Activated CD8-positive, alpha-beta memory T cell treated with anti-CD3 and anti-CD28 coated beads, Interleukin-2, amount 50 U/mL, for 4 hours (primary cell): Measurements from ENCODE around the gene BANP.
"Not testable (repeated sequence)": the region's sequence is repeated elsewhere in the genome, so short reads cannot be mapped to it uniquely, and the experiment has no call there.

ENCODE experiments used
- DNase-seq: peaks from one replicate; pipeline ENCODE4 v3.0.0-alpha.2; 2020

The BANP gene

DNA sequence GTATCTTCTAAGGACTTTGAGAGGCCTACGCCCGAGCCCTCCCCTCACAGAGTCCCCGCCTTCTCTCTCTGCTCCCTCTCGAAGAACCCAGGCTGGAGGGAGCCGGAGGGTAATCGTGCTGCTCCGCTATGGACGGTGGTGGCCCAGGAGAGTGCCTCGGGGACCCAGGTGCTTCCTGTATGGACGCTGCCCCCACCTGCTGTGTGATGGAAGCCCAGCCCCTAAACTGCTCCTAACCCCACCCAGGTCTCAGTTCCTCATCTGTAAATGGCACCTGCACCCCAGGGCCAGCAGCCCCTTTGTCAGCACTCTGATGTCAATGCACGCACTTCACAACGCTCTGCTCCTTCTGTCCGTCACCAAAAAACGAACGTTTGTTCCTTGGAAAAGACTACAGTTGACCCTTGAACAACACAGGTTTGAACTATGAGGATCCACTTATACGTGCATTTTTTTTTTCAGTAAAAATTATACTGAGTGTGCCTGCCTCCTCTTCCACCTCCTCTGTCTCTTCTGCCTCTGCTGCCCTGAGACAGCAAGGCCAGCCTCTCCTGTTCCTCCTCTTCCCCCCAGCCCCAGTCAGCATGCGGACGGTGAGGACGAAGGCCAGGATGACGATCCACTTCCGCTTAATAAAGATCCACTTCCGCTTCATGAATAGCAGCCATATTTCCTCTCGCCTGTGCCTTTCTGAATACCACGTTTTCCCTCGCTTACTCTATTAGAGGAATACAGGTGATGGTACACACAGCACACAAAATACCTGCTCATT, 118.3 kb downstream of the BANP start:
- no peak for DNase-seq

DNA sequence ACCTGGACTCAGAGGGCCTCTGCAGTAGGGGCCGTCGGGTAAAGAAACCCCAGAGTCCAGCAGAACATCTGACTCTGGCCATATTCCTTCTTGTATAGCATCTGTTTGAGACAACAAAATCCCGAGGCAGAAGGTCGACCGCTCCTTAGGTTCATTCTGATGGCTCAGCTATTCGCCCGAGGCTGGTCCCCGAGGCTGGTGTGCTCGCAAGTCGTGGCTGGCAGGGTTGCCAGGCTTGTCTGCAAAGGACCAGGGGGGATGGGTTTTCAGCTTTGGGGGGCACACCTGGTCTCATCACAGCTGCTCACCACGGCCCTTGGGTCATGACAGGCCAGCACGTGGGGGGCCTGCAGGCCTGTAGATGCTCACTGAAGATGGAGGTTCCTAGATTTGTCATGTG, 119.1 kb downstream of the BANP start:
- DNase-seq: no peak

DNA sequence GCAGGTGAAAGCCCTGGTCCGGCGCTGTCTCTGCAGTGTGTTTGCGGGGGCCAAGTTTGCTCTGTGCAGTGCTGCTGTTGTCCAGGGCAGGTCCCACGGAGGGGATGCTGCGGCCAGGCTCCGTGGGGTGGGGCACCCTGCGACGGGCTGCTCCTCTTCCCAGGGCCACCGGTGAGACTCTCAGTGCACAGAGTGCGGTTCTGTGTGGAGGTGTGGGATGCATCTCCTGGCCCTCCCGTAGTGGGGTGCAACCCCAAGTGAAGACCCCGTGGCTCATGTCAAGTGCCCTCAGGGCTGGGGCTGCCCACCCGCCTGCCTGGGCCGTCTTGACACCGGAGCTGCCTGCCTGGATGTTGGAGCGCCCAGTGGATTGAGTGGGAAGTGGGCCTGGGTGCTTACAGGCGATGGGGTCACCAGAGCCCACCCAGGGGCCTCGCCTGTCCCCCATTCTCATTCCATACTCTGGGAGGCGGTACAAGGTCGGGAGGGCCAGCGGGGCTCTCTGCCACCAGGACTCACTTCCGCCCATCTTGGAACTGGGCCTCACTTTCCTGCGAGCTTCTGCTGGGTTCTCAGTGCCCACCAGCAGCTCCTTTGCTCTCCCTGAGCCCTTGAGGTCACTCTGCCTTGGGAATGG, 119.9 kb downstream of the BANP start:
- DNase-seq: no peak

DNA sequence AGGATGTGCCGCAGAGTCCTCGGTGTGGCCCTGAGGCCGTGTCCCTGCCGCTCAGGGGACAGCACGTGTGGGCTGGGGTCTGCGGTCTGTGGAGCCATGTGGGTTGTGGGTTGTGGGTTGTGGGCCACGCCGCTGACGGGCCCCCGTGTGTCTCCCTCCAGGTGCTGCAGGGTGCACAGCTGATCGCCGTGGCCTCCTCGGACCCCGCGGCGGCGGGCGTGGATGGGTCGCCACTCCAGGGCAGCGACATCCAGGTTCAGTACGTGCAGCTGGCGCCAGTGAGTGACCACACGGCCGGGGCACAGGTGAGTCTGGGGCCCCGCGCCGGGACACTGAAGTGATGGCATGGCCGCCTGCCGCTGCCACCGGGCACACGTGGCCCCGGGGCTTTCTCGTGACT, 120.7 kb downstream of the BANP start:
- DNase-seq: no peak

DNA sequence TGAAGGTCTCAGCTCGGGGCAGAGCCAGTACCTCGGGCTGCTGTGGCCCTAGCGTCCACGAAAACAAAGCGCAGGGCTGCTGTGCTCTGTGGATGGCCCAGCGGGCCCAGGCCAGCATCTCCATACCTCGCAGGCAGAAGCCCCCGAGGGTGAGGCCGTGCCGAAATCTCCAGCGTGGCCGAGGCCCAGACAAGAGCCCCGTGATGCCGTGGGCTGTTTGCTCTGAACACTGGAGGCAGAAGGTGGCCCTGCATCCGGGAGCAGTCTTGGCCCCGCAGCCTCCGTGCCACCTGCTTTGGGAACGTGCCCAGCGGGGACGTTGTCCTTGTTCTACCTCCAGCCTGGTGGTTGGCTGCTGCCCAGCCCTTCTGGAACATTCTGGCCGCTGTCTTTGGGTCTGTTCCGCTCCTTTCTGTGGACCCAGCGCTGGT, 121.4 kb downstream of the BANP start:
- DNase-seq: no peak

DNA sequence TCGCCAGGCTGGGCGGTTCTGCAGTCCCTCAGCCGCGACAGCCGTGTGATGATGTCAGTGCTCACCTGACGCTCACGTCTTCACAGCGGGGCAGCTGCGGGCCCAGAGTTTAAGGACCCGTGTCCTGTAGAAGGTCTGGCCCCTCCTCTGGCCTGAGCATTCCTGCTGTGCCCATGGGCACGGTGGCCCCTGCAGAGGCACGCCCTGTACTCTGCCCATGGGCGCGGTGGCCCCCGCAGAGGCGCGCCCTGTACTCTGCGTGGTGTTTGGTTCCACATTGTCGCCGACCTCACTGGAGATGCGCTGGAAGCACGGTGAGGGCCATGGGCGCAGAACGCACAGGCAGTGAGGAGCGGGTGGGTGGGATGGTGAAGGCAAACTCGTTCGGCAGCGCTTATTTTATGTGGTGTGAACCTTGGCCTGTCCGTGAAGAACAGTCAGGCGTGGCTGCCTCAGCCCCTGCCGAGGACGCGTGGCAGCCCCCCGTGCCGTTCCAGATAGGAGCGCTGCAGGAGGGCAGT, 122.0 kb downstream of the BANP start:
- DNase-seq: no peak

DNA sequence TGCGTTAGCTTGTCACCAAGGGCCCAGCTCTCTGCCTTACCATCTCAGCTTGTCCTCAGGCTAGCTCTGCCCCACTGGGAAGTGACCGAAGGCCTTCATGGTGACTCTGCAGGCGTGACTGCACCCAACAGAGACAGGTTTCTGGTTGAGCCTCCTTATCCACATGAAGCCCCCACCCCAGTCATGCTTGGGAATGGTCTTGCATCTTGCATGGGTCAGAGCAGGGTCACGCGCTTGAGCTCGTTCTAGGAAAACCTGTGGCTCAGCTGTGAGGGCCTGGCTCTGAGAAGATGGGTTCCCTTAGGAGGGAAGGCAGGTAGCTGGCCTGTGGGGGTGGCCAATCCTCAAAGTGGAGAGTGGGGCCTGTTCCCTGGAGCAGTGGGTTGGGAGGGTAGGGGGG, 122.8 kb downstream of the BANP start:
- no peak for DNase-seq

DNA sequence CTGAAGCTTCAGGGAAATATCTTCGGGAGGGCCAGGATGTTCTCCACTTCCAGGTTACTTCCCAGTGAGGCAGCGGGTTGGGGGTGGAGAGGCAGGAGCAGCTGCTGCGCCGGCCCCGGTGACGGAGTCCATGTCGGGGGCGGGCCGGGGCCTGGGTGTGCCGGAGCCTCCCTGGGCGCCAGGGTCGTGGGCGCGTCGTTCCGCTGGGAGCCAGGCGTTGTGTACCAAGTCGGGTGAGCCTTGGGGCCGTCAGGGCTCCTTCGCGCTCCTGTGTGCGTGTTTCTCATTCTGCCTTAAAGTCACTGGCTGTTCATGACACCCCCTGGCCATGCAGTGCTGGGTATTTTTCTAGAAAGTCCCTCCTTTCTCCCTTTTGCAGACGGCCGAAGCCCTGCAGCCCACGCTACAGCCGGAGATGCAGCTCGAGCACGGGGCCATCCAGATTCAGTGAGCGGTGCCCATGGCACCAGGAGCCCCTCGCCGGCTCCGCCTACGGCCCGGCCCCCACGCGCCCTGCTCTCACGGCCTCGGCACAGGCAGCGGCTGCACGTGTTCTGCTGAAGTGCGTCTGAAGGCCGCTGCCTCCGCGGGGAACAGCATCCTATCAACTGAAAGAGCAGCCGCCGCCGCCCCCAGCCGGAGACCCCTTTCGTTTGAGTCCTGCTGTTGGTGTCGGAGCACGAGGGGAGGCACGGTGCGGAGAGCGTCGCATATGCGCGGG, 125.1 kb downstream of the BANP start:
- no peak for DNase-seq

DNA sequence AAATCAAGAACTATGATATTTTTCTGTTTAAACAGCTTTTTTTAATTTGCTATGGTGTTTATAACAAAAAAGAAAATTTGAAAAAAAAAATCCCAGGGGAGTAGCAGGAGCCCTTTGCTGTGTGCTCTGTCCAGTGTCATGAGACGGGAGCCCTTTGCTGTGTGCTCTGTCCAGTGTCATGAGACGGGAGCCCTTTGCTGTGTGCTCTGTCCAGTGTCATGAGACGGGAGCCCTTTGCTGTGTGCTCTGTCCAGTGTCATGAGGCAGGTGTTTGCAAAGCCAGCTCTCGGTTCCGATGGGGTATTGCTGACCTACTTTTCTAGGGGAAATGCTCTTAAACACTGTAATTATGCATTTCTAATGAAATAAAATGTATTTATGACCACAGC, 125.7 kb downstream of the BANP start:
- not testable (repeated sequence) for DNase-seq

DNA sequence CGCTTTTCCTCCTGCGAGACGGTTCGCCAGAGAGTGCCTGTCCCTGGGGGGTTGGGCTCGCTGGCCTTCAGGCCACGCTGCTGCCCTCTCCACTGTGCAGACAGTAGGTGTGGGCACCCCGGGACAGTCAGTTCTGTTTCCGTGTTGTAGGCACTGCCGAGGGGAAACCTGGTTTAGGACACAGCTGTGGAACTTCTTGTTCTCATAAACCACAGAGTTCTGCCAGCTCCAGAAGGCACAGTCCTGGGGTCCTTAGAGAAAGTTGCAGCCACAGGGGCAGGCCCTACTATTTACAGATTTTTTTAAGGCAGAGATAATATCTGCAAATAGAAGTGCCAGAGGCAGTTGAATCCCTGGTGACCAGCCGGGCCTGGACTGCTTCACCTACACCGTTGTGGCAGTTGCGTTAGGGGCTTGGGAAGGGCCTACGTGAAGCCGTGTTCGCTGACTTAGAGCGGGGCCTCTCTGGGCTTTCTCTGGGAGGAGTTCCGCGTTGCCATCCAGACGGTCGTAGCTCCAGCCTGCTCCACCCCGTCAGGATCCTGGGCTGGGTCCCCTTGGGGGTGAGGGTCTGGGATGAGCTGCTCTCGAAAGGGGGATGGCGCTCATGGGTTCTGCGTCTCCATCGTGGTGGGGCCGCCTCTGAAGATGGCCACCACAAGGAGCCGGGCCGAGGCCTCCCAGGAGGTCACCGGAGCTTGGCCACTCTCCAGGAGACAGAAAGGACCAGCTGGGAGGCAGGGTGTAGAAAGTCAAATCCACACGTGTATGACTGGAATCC, 126.3 kb downstream of the BANP start:
- no peak for DNase-seq

DNA sequence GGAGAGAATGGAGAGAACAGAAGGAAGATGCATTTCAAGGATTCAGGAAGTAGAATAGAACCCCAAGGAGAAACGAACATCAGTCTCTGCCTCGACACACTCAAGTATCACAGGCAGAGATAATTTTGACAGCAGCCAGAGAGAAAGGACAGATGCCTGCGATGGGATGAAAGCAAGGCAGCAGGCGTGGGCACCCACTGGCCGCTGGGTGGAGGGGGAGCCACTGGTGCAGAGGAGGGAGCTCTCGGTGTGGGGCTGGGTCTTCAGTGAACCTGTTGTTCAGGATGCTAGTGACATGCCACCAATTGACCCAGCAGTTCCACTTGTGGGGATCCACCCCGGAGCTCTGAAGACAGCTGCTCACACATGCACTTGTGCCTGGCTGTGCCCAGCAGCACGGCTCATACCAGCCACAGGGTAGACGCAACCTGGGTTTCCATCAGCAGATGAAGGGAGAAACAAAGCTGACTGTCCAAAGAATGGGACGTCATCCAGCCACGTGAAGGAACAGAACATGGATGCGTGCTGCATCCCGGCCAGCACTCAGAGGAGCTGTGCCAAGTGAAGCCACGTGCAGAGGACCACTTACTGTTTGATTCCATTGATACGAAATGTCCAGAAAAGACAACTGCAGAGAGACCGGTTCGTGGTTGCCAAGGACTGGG, 127.0 kb downstream of the BANP start:
- no peak for DNase-seq

DNA sequence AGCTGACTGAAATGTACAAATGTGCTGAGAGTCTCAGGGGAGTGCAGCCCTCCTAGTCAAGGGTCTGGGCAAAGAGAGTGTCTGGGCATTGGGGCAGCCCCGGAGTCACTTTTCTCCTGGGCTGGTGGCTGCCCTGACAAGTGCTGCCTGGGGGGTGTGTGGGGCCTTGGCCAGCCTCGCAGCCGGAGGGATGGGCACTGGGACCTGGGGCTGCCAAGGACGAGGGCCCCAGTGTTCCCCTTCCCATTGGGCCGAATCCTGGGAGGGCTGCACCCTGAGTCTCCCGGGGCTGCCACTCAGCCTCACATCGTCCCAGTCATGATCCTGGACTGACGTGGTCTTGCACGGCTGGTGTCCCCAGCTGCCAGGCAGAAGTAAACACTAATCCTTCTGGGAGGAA, 132.3 kb downstream of the BANP start:
- no peak for DNase-seq

DNA sequence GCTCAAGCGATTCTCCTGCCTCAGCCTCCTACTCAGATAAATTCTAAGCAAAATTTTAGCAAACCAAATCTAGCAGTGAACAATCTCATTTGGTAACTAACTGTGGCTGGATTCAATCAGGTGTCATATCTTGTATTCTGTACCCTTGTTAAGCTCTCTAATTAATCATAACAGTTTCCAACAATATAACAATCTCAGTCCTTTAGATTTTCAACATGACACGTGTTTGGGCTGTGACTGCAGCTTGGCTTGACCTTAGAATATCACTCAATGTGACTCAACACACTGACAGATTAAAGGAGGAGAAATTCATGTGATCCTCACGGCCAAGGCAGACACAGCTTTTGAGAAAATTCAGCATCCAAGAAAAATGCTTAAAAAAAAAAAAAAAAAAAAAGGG, 133.6 kb downstream of the BANP start:
- no peak for DNase-seq

DNA sequence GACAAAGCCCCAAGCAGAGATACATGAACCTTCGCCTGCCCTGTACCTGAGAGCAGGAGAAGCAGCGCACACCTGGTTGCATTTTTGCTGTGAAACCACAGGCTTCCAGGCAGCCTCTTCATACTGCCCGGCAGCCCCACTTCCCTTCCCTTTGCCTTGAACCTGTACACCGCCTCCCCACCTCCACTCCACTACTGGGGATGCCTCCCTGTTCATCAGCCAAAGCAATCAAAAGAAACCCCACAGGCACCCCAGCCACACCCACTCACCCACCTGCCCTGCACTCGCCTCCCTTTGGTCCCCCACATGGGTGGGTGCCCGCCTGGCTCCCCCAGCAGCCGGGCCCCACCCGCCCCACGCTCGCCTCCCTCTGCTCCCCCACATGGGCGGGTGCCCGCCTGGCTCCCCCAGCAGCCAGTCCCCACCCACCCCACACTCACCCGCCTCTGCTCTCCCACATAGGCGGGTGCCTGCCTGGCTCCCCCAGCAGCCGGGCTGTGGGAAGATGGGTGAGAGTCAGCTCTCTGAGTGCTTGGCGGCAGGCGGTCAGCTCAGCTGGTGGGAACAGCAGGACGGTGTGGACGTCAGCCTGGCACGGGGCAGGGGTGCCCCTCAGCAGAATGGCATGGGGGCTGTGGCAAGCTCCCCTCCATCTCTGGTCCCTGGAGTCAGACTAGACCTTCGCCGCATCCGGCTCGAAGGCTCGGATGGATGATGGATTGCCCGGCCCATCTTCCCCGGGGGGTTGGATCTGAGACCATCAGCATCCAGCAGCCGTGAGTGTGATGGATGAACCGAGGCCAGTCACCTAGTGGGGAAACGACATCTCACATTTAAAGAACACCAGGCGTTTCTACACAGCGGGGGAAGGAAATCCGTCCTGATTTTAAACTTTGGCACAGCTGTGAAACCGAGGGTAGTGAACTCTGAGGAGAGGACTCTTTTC, 135.6 kb downstream of the BANP start:
- DNase-seq: no peak

DNA sequence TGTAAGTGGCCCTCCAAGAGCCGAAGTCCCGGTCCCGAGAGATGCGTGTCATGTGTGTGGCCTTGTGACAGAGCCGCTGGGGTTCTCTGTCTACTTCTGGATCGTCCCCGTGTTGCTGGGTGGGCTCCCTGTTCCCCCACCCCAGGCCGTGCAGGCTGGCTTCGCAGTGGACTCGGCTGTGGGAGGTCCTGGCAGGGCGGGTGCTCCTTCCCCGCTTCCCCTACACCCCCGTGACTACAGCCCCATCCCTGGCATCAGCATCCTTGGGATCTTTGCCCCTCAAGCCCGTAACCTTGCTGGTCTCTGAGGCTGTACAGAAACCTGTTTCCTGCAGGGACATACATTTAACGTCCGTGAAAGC, 136.3 kb downstream of the BANP start:
- DNase-seq: no peak

DNA sequence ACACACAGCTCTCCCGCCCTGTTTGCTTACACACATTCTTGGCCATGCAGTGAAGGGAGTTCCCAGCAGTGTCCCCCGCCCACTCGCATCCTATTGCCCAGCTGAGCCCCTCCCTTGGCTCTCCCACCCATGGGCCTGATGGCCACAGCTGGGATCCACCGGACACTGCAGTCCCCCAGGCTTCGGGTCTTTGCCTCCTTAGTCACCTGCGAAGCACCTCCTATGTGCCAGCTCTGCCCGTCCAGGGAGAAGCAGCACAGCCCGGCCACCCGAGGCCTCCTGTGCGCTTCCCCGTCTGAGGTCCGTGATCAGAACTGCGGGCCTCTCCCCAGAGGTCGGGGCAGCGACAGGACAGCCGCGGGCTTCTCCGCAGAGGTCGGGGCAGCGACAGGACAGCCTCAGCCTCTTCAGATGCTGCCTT, 136.9 kb downstream of the BANP start:
- DNase-seq: no peak

DNA sequence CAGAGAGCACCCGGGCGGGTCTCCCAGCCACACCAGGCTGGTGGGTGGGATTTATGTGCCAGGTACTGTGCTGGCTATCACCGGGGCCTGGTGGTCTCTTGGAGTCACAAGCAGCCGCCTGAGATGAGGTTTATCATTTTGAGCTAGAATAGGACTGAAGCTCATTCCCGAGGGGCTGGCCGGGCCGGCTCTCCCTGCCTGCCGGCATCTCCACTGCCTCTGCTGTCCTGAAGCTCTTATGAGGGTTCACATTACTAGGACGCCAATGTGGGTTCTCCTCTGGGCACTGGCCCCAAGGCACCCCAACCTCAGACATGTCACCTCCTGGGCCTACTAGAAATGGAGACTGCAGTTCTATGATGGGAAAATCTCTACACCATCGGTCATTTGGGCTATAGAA, 137.4 kb downstream of the BANP start:
- DNase-seq: not testable (repeated sequence)

DNA sequence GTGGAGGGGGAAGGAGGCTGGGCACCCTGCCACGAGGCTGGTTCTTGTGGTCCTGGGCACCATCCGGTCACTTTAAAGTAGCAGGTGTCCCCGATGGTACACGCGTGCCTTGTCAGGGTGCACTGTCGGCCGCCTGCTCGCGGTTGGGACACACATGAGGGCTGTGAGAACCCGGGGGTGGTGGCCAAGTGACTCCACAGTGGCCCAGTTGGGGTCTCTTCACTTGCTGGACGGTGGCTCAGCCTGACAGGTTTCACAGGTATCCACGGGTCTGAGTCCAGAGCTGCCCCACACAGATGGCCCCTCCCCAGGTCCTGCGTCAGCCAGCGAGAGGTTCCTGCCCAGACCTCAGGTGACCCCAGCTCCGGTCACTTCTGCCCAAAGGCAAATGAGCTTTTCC, 137.8 kb downstream of the BANP start:
- DNase-seq: not testable (repeated sequence)

DNA sequence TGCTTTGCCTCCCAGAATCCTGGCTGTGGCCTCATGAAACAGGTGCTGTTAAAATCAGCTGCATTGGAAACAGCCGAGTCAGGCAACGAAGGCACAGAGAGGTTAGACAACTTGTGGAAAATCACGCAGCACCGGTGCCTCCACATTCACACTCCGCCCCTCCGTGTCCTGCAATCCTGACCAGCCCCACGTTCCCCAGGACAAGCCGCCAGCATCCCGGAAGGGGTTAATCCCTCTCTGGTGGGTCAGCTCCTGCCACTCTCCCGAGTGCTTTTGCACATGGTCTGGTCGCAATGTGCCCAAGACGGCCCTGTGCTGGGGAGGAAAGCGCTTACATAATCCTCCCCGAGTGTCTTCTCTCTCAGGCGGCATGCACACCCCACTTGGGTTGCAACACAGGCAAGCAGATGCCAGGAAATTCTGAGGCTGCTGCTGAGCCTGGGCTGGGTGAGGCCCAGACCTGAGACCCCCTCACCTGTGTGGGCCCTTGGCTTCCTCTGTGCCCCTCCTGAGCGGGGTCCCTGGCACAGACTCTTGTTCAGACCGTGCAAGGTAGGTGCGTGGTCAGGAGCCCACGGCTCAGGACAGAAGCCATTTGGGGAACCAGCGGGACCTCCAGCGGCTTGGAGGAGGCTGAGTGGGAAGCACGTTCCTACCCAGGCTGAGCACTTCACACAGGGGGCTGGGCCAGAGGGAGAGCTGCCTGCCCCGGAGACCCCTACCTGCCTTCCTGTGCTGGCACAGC, 138.6 kb downstream of the BANP start:
- not testable (repeated sequence) for DNase-seq

DNA sequence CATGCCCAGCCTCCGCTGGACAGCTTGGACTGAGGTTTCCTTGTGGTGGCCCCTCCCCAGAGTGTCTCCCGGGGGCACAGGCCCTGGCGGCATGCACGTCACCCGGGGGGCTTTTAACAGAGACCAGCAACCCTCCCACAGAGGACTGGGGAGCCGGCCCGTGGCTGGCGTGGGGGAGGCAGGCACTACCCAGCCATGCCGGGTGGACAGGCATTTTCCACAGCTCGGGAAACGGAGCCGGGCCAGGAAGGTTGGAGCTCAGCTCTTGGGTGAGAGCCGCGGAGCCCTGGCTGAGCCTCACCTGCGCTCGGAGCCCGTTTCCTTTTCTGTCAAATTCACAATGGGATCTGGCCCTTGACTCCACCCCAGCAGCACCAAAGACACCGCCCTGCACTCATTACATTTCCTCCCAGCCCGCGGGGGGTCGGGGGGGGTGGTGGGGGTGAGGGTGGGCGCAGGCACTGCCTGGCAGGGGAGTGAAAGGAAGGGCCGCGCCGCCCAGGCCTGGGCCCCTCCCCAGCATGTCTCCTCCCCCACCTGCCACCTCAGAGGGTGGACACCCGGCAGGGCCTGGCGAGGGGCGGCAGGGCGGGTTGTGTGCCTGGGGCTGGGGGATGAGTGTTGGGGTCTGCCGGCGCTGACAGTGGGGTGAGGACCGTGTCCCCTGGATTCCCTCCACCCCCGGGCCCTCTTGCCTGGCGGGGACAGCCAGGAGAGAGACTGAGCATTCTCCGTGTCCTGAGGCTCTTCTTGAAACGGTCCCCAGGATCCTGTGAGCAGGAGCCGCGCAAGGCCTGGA, 139.3 kb downstream of the BANP start:
- DNase-seq: not testable (repeated sequence)
